Peyer's patch (tissue), 4 donors: ENCODE data around the gene KCNIP4.

Experiments
- CTCF ChIP-seq, 6 experiments: fragments of 450-650 bp in 4 of 6; fragments of 200-600 bp in 2 of 6; sonication (generic) in 1 of 6; IDR thresholded peaks; one replicate each; pipeline ENCODE4 v1.5.1; 2017 to 2019; ENCODE audit warnings: antibody characterized with exemption in 6 of 6, mild to moderate bottlenecking in 3 of 6, moderate library complexity in 1 of 6
- POLR2A ChIP-seq, 2 donors: fragments of 450-650 bp; IDR thresholded peaks; one replicate each; pipeline ENCODE4 v1.5.1; 2017; ENCODE audit warnings: antibody characterized with exemption in 2 of 2, mild to moderate bottlenecking in 2 of 2, moderate library complexity in 2 of 2

GRCh38 chr4:21802406-21802805, 146.2 kb downstream of the KCNIP4 start:
- TF ChIP-seq POLR2A (IDR thresholded peaks at IDR 0.05) (no peak), CTCF (IDR thresholded peaks at IDR 0.05) (no peak)
